Endothelial cell of umbilical vein (primary cell): ENCODE data around the gene TSEN34. TPM values are rescaled to one million over a fixed set of nuclear protein-coding genes. Genes with fewer than 3 reads are reported as not detected.

Source experiments
- BruUV-seq: library from RNA; stranded (reverse); fragments of 400-500 nt; replicated peaks from 2 replicates; lab custom pipeline; 2021; lab: Mats Ljungman, UMichigan
- CTCF ChIA-PET: fragments of 300-600, 350-600 bp; sonication (Branson Sonifier 250); formaldehyde crosslinking; loops from one replicate; lab custom pipeline; 2021; ENCODE audit warnings: antibody characterized with exemption, inconsistent platforms; lab: Charles Lee
- POLR2A ChIA-PET: fragments of 300-600, 350-600 bp; sonication (Branson Sonifier 250); formaldehyde crosslinking; loops from one replicate; lab custom pipeline; 2021; ENCODE audit warnings: antibody characterized with exemption, inconsistent platforms; lab: Charles Lee
- DNase-seq: peaks from one replicate; pipeline ENCODE4 v3.0.0-alpha.2; 2011; ENCODE audit warnings: low read depth, low spot score
- FAIRE-seq: peaks from 2 replicates; lab custom pipeline; 2011; peaks lifted over from hg19 to GRCh38; lab: Jason Lieb, UNC
- H2AFZ ChIP-seq: 2 replicates; pipeline ENCODE4 v1.6.0; 2012; ENCODE audit warnings: low read depth, low read length, control low read depth, inconsistent platforms
- H3K27ac ChIP-seq: 2 replicates; pipeline ENCODE4 v1.5.1; 2011; ENCODE audit warnings: low read depth, mild to moderate bottlenecking, control low read depth, low read length, moderate library complexity; ENCODE audit not compliant: insufficient read depth
- H3K27me3 ChIP-seq, 2 experiments: 2 replicates each; pipeline versions ENCODE4 v1.6.0 to v1.6.1; 2011; ENCODE audit warnings: low read length in 2 of 2, mixed read lengths in 1 of 2; ENCODE audit not compliant: control insufficient read depth in 2 of 2, insufficient read depth in 2 of 2
- H3K36me3 ChIP-seq, 2 experiments: 2 replicates in 1 of 2; 3 replicates in 1 of 2; pipeline ENCODE4 v1.5.1; 2011; ENCODE audit warnings: low read length in 2 of 2, mild to moderate bottlenecking in 1 of 2, moderate library complexity in 1 of 2; ENCODE audit not compliant: control insufficient read depth in 2 of 2, insufficient read depth in 2 of 2; ENCODE audit errors: extremely low read depth in 1 of 2
- H3K4me1 ChIP-seq: 3 replicates; pipeline ENCODE4 v1.5.1; 2011; ENCODE audit warnings: mild to moderate bottlenecking, low read length; ENCODE audit not compliant: control insufficient read depth, insufficient read depth; ENCODE audit errors: extremely low read depth
- H3K4me2 ChIP-seq: 2 replicates; pipeline ENCODE4 v1.6.1; 2011; ENCODE audit warnings: low read length, control low read depth, mixed read lengths; ENCODE audit not compliant: insufficient read depth
- H3K4me3 ChIP-seq, 3 experiments: fragments of 200-600 bp in 1 of 3; sonication (generic), shearing (Covaris generic) in 1 of 3; replicated peaks in 1 of 3; 2 replicates each; pipeline ENCODE4 v1.5.1; 2011 to 2016; ENCODE audit warnings: control low read depth in 3 of 3, low read length in 3 of 3, mild to moderate bottlenecking in 2 of 3, inconsistent platforms in 1 of 3, low read depth in 1 of 3, moderate library complexity in 1 of 3; ENCODE audit not compliant: insufficient read depth in 1 of 3
- H3K79me2 ChIP-seq: 2 replicates; pipeline ENCODE4 v1.6.0; 2012; ENCODE audit warnings: low read length, inconsistent platforms; ENCODE audit not compliant: control insufficient read depth, insufficient read depth
- H3K9ac ChIP-seq: replicated peaks from 2 replicates; pipeline ENCODE3; 2011; ENCODE audit warnings: low read length, control low read depth; ENCODE audit not compliant: insufficient read depth; ENCODE audit errors: extremely low read depth
- H3K9me1 ChIP-seq: replicated peaks from 3 replicates; pipeline ENCODE4 v1.6.0; 2011; ENCODE audit warnings: mild to moderate bottlenecking, low read length; ENCODE audit not compliant: control insufficient read depth, insufficient read depth; ENCODE audit errors: extremely low read depth
- H3K9me3 ChIP-seq: replicated peaks from 2 replicates; pipeline ENCODE4 v1.5.1; 2012; ENCODE audit warnings: low read length, inconsistent platforms; ENCODE audit not compliant: control insufficient read depth, insufficient read depth
- H4K20me1 ChIP-seq: replicated peaks from 2 replicates; pipeline ENCODE3; 2011; ENCODE audit warnings: mild to moderate bottlenecking, low read length; ENCODE audit not compliant: control insufficient read depth, insufficient read depth; ENCODE audit errors: extremely low read depth
- EZH2 ChIP-seq: IDR thresholded peaks from 2 replicates; pipeline ENCODE4 v1.6.1; 2012; ENCODE audit warnings: borderline replicate concordance, low read depth, mild to moderate bottlenecking, moderate library complexity, low read length, inconsistent platforms; ENCODE audit not compliant: severe bottlenecking
- GATA2 ChIP-seq: IDR thresholded peaks from 2 replicates; pipeline ENCODE4 v1.7.0; 2011; ENCODE audit warnings: low read depth, mild to moderate bottlenecking, moderate library complexity, mixed read lengths, low read length; ENCODE audit not compliant: insufficient read length, insufficient read depth
- JUN ChIP-seq: IDR thresholded peaks from 2 replicates; pipeline ENCODE4 v1.6.1; 2011; ENCODE audit warnings: borderline replicate concordance, low read depth; ENCODE audit not compliant: insufficient read length, insufficient read depth
- MAX ChIP-seq: IDR thresholded peaks from 2 replicates; pipeline ENCODE4 v1.6.1; 2011; ENCODE audit not compliant: insufficient read depth, insufficient read length
- POLR2A ChIP-seq: IDR thresholded peaks from 2 replicates; pipeline ENCODE4 v1.6.1; 2012; ENCODE audit warnings: low read depth, mild to moderate bottlenecking, control low read depth, low read length
- POLR2AphosphoS5 ChIP-seq: IDR thresholded peaks from 2 replicates; pipeline ENCODE4 v1.6.1; 2012; ENCODE audit warnings: low read depth, mild to moderate bottlenecking, control low read depth, low read length, moderate library complexity; ENCODE audit not compliant: insufficient read depth
- dilution Hi-C: fragments of 300-500 bp; cut with MboI; formaldehyde crosslinking; loops from one replicate; pipeline ENCODE4 v1.15.0; 2019; ENCODE audit warnings: low sequenced_read_pairs; ENCODE audit not compliant: extremely low pct_ligation_motif_present
- intact Hi-C: fragments of 100-400 bp; cut with micrococcal nuclease; formaldehyde crosslinking; loops from one replicate; pipeline ENCODE4 v1.10.0; 2022
- polyA plus RNA-seq, 4 experiments: library from polyadenylated mRNA; depleted of rRNA in 3 of 4; stranded (reverse) in 3 of 4; unstranded in 1 of 4; fragments of >200 nt; gene quantifications; 2 replicates each; pipeline versions ENCODE4 v1.2.1 to v1.2.3, GENCODE V29; 2011 to 2012; ENCODE audit warnings: missing spikeins in 1 of 4
- total RNA-seq: library from RNA; stranded (reverse); gene quantifications from 2 replicates; pipeline ENCODE4 v1.2.3, GENCODE V29; 2021
- TF ChIP-seq, protein P1 (sequence below), 2 donors: IDR thresholded peaks; 1 replicate in 1 of 2; 2 replicates in 1 of 2; pipeline ENCODE4 v1.5.1; 2011; ENCODE audit warnings: low read length in 2 of 2, mild to moderate bottlenecking in 2 of 2, moderate library complexity in 2 of 2, control low read depth in 1 of 2, inconsistent platforms in 1 of 2, low read depth in 1 of 2; ENCODE audit not compliant: insufficient read depth in 1 of 2; ENCODE audit errors: extremely low read depth in 1 of 2

Gene TSEN34
- total and polyA plus RNA-seq, 2 donors (not counting 3 experiments of a cell fraction or from before 2014, with no cell fraction given): 40.7 to 81.9 TPM

- peak within 1 kb of the TSS; percentile 86 for H3K27ac ChIP-seq
- DNase-seq (no peak), FAIRE-seq (no peak)
- H2AFZ ChIP-seq: peak within 1 kb of the TSS; percentile 56
- POLR2A ChIA-PET: interaction anchor here (0.7 to 5.2 kb wide), 8 partner anchors 12 to 77 kb away, joined by 3 to 91 read pairs (median 4); partner anchors contain the start of genes CNOT3, LENG1 and RPS9
- peaks cover 10% of the 10 kb centered on the region in 2 experiments for H3K36me3 ChIP-seq
- H3K9ac ChIP-seq: peak within 1 kb of the TSS; percentile 92
- dilution Hi-C loops (no loop called here), intact Hi-C loops (loop anchor here (1.0 kb wide), 1 partner anchor 9 kb away; no protein-coding TSS in a partner anchor)
- no peaks in the 10 kb centered on the region for H3K9me1 ChIP-seq
- no TSS peak for BruUV-seq
- CTCF ChIA-PET: interaction anchor here (0.6 to 2.2 kb wide), 12 partner anchors 10 to 77 kb away, joined by 3 to 25 read pairs (median 4); partner anchors contain the start of genes LENG1 and TMC4
- peaks cover 42% of the 10 kb centered on the region for H3K79me2 ChIP-seq
- TF ChIP-seq EZH2: no peak
- peak; percentile 28 for TF ChIP-seq POLR2AphosphoS5
- TF ChIP-seq JUN: no peak
- TF ChIP-seq, protein P1, sequence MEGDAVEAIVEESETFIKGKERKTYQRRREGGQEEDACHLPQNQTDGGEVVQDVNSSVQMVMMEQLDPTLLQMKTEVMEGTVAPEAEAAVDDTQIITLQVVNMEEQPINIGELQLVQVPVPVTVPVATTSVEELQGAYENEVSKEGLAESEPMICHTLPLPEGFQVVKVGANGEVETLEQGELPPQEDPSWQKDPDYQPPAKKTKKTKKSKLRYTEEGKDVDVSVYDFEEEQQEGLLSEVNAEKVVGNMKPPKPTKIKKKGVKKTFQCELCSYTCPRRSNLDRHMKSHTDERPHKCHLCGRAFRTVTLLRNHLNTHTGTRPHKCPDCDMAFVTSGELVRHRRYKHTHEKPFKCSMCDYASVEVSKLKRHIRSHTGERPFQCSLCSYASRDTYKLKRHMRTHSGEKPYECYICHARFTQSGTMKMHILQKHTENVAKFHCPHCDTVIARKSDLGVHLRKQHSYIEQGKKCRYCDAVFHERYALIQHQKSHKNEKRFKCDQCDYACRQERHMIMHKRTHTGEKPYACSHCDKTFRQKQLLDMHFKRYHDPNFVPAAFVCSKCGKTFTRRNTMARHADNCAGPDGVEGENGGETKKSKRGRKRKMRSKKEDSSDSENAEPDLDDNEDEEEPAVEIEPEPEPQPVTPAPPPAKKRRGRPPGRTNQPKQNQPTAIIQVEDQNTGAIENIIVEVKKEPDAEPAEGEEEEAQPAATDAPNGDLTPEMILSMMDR (IDR thresholded peaks at IDR 0.05; ENCODE audit: extremely low read depth in 1 of 2, insufficient read depth in 1 of 2, low read depth in 1 of 2, low read length in 2 of 2): peak; percentile 6 to 26
- TF ChIP-seq GATA2: no peak
- TF ChIP-seq MAX: no peak
- no peak for TF ChIP-seq POLR2A
- no peaks in the 10 kb centered on the region for H4K20me1 ChIP-seq
- H3K27me3 ChIP-seq: no peaks in the 10 kb centered on the region
- H3K4me2 ChIP-seq: peak within 1 kb of the TSS; percentile 86
- H3K9me3 ChIP-seq: no peaks in the 10 kb centered on the region
- peak within 1 kb of the TSS; percentile 72 to 87 (median 86) for H3K4me3 ChIP-seq
- H3K4me1 ChIP-seq: peaks cover 16% of the 10 kb centered on the region
Measured at GRCh38 chr19:54189145-54189734, 1.9 kb upstream of the TSEN34 start, which contains the start of gene MBOAT7. MBOAT7 (minus strand) TSS chr19:54189580; CDS start chr19:54188508, 1,072 bp downstream.
